NT2/D1 (cell line): ENCODE measurements around the gene ARPC5.

Source experiments
- YY1 ChIP-seq: IDR thresholded peaks from 2 replicates; pipeline ENCODE4 v1.6.1; 2011; ENCODE audit not compliant: insufficient read length, insufficient read depth
- ZNF274 ChIP-seq: IDR thresholded peaks from 2 replicates; pipeline ENCODE4 v1.6.1; 2011; ENCODE audit warnings: mild to moderate bottlenecking, low read depth, low read length

- TF ChIP-seq YY1 (no peak), ZNF274 (no peak)
These were observed 15.3 kb downstream of the ARPC5 start for GRCh38 chr1:183620311-183620710.
